HG03064 (cell line): ENCODE results near the gene PRMT7.

ENCODE experiments used
- ATAC-seq: cut with Tn5 transposase; IDR thresholded peaks from one replicate; pipeline ENCODE4 v1.9.1; 2021; ENCODE audit warnings: low read depth; ENCODE audit not compliant: unreplicated experiment

Gene PRMT7

DNA sequence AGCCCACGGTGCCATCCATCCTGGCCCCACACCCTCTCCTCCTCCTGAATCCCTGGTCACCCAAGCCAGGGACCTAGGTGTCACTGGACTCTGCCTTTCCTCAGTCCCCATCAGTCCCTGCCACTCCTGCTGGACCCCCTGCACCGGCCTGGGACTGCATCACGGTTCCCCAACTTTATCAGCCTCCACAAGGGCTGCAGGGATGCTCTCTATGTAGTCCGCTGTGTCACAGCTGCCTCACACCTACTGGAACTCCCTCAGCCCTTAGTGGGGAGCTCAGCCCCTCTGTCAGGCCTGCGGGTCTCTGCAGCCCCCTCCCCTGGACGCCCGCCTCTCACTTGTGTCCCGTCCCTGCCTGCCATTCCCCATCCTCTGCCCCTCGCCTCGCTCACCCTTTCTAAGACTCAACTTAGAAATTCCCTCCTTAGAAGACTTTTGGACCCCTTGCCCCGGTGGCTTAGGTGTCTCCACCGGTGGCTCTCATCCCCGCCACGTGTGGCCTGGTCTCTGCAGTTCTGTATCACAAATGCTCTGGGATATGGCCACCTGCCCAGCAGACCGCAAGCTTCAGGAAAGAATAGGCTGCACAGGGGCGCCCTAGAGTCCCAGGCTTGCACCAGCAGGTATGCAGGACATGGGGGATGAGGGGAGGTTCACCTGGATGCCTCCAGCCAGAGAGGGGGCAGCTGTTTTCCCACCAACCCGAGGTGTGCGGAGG, 62.9 kb downstream of the PRMT7 start:
- ATAC-seq, result no peak

DNA sequence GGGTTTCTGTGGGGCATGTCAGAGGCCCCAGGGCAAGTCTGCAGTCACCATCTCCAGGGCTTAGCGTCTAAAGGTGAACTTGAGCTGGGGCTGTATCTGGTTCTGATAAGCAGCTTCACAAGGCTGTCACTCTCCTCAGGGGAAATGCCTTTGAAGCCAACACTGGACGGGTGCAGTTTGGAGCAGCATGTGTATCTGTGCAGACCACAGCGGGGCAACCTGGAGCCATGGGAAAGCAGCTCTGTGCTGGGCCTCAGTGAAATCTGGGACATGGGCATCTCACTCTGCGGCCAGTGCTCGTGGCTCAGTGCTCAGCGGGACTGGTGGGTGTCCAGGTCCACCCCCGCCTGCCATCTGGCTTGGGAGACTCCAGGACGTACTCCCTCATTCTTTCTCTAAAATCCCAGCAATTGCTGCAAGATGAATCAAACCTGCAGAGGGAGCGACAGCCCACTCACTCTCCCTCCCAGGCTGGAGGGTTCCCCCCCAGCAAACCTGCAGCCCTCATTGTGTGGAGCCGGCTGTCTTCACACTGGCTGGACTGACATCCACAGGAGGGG, 63.5 kb downstream of the PRMT7 start:
- no peak for ATAC-seq

DNA sequence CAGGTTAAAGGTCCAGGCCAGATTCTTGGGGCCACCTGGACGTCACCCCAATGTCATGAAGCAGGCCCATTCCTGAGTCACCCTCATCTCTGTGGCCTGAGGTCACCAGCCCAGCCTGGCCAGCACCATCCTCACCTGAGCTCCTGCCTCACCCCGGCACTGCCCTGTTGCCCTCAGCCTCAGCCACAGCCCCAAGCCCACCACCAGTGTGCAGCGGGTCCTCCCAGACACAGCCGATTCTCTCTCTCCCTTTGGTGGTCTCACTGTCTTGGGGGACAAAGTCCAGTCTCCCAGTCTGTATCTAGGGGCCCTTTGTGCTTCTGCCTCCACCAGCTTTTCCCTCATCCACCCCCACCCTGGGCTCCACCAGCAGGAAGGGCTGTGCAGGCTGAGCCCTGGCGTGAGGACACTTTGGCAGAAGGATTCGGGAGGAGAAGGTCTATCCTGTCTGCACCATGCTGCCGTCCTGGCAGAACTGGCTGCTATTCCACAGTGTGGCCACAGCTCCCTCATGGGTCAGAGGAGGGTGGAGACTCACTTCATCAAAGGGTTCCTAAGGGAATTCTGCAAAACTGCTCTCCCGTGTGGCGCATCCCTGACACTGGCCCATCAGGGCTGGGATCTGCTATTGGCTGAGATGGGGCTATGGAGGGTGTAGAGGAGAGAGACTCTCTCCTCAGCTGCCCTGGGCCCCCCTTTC, 64.3 kb downstream of the PRMT7 start:
- no peak for ATAC-seq

DNA sequence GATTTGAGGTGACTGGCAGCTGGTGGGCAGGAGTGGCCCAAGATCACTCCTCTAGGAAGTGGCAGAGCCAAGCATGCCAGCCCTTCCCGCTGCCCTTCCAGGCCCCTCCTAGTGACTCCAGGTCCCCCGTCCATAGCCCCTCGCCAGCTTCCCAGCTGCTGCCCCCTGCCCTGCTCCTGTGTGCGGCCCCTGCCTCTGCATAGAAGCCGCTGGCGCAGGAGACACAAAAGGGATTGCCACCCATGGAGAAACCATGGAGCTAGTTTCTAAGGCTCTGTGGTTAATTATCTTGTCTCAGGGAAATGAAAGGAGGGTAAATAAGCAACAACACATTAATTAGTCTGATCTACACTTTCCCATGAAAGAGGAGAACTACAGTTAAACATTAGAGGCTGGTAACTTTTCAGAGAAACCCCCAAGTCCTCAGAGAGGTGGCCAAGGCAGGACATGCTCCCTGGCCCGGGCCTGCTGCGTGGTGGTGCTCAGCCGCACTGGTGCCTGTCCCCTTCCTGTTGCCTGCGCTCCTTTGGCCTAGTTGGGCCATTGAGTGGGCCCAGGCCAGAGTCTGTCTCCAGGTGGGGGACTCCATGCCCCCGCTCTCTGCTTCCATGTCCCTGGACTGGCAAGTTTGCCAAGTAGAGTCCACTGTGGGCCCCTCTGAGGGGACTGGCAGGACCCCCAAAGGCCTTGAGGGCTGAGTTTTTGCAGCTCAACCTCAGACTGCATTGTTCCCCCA, 65.2 kb downstream of the PRMT7 start:
- ATAC-seq, result no peak

DNA sequence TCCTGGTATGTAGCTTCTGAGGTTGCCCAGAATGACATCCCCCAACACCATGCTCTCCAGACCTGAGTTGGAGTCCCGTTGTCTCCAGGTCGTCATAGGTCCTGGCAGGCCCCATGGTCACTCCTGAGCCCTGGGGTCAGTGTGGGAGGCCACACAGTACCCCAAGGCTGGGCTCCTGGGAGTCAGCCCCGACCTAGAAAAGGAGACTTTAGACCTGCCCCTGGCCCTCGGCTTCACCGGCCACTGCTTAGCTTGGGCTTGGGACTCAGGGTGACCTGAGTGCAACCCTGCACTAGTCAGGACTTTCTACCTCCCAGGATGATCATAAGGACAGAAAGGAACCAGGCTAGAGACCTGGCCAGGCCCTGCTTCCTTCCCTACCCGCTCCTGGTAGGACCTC, 65.8 kb downstream of the PRMT7 start:
- no peak for ATAC-seq

DNA sequence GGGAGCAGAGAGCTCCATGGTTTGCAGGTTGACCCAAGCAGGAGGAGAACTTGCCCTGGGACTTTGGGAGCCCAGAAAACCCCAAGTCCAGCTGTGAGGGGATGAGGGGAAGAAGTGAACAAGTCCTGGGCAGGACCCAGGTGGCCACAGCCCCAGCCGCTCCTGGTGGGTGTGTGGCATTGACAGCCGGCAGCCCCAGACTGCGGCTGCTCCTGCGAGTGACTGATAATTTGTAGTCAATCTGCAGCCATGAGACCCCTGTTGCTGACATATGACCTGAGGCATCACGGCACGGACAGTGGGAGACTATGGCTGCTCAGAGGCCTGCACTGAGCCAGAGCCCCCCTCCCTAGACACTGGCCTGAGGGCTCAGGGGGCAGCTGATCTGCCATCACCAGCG, 66.4 kb downstream of the PRMT7 start:
- no peak for ATAC-seq

DNA sequence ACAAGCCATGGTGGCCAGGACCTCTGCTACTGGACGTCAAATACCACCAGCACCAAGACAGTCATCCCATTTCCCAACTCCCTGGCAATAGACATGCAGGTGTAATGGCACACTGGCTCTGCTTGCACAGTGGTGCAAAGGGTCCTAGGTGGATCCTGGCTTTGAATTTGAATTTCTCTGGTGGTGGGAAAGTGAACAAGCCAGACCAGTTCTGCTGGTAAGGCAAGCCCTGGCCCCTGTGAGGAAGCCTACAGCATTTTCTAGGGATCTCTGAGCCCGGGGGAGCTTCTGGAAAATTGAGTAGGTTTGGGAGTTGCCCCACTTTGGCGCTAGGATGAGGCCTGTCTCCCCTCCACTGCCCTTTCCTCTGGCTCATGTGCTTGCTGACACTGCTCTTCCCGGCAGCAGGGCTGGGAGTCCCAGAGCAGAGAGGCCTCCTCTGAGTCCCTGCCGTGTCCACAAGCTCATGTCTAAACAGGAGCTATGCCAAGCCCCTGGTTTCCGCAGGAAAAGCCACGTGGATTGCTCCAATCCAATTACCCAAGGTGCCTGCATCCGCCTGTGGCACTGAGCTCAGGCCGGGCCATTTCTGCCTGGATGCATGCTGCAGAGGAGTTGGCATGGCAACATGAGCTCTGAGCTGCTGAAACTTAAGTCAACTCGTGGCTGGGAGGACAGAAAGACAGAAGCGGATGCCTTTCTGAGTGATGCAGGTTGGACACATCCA, 67.0 kb downstream of the PRMT7 start:
- no peak for ATAC-seq

DNA sequence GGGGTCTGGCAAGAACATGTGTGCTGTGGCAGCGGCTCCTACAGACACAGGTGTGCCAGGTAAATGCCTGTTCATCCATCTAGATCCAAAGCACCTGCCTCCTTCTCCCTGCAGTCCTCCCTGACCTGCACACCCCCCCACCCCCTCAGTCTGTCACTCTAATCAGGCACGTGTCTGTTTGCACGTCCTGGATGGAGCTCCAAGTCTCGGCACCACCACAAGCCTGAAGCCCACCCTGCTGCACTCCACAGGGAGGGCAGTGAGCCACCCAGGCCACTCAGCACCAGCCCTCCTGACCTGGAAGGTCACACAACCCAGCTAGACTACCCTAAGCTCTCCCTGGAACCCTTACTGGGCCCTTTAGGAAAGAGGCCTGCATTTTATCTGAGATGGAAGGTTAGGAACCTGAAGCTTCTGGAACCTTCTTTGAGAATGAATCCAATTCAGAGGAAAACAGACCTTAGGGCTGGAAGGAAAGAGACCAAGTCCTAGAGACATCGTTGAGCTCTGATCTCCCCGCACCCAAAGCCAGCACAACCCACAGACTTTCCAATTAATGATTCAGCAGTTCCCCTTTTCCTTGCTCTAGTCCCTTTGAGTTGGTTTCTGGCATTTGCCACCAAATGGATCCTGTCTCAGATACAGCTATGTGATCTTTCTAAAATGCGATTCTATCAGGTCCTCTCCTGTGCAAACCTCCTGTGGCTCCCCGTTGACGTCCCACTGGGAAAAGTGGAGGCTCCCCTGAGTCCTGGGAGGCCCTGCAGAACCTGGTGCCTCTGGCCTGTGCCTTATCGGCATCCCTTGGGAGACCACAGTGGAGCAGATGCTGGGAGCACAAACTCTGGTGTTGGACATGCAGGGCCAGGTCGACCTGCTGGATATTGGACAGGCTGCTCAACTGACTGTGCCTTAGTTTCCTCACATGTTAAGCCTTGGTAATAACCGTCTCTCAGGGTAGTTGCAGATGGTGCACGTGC, 67.9 kb downstream of the PRMT7 start:
- ATAC-seq, result no peak

DNA sequence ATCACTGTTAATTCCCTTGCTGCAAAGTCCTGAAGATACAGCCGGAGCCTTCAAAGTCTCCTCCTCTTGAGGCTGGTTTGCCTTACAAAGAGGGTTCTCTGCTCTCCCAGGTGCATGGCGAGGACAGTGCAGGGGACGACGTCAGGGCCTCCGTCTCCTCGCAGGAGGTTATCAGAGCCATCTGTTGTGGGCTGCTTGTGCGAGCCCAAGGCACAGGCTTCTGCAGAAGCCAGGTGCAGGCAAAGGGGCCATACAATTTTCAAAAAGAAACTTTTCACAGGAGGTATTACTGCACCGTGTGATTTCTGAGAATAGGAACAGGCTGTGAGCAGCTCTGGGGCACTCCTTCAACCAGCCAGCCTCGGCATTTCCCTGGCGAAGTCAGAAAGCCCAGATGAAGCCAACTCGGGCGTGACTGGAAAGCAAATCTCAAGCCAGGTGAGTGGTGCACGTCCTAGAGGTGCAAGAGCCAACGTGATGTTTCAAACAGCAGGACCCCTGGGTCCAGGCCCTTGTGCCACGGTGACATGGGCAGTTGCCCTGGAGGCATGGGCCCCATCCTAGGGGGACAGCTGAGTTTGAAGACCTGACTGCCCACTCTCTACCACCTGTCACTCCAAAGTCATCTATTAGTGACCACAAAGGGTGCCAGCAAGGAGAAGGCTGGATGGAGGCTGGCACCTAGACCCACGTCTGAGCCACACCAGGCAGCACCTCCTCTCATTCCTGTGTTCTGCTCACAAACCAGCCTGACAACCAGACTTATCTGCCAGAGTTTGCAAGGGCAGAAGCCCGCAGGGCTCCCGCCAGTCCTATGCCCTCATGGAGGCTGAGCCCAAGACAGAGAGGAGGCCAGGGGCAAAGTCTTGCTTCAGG, 68.9 kb downstream of the PRMT7 start:
- ATAC-seq, result no peak

DNA sequence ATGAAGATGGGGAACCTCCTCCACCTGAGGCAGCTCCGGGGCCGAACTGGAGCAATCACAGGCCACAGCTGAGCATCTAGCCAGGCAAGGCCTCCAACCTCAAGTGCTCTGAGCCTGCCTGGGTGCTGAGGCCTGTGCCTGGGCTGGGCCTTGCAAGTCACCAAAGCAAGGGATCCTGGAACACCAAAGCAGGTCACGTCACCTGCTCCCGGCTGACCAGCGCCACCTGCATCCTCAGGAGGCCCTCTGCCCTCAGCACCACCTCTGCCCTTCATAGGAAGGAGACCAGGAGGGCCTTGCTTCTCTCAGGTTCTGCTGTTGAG, 69.5 kb downstream of the PRMT7 start:
- ATAC-seq, result no peak

DNA sequence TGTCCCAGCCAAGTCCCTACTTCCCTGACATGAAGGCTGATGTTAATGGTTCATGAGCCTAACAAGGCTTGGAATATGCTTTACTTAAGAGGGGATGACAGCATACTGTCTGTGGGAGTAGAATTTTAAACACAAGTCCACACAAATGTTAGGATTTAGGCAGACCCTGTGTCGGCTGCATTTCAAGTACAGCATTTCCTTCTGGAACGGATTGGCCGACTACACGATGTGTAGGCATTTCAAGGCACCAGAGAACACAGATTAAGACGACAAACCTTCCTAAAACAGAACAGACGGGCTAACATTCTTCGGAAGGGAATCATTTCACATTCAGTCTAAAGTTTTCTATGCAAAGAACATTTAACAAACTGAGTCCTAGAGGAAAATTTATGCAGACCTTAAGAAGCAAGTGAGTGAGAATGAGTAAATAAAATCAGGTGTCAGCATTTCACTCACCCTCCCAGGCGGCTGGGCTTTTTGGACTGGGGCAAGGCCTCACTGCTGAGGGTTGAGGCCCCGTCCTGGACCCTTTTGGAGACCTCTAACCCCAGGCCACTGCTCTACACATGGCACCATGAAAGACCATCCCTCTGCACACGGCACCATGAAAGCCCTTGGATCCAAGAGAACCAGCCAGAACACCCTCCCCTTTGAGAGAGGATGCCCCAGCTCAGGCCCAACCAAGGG, 70.0 kb downstream of the PRMT7 start:
- no peak for ATAC-seq

DNA sequence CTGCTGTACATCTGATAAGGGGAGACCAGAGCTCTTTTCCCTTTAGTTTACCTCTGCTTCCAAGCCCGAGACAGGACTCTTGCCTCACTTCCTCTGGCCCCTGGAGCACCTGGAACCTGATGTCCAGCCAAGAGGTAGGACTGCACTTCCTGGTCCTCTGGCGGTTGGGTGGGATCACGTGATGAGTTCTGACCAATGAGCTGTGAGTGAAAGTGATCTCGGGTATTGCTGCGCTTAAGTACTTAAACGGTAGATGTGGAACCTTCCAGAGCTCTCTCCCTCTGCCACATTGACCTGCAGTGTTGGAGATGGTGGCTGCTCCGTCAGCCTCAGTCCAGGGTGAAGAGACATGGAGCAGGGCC, 70.5 kb downstream of the PRMT7 start:
- no peak for ATAC-seq

DNA sequence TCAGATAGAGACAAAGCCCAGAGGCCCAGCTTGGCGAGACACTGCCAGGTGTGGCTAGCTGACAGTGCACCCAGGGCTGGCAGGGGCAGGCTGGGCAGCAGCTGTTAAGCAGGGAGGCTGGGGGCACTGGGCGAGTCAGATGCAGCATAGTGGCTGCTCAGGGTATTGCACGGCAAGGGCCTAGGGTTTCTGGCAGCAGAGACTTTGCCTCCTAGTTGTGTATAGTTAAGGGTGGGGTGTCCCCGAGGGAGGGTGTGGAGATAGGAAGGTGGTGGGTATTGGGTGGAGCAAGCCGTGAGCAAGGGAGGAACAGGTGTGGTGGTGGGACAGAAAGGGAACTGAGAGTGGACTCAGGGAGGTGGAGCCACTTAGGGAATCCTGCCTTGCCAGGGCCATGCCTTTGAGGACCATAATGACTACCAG, 71.5 kb downstream of the PRMT7 start:
- ATAC-seq, result no peak

DNA sequence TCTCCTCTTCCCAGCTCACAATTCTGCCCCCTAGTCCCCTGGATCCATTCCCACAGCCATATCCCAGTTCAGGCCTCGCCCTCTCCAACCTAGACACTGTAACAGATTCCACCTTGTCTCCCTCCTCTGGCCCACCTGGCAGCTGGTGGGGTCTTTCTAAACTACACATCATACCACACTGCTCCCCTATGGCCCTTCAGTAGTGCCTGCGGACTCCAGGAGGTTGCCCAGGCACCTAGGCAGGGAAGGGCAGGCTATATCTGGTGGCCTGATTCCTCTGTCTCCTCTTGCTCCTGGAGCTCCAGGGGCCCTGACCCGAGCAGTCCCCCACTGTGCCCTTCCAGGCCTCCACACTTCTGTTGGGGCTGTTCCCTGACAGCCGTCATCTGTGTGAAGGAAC, 73.0 kb downstream of the PRMT7 start:
- ATAC-seq, result no peak

DNA sequence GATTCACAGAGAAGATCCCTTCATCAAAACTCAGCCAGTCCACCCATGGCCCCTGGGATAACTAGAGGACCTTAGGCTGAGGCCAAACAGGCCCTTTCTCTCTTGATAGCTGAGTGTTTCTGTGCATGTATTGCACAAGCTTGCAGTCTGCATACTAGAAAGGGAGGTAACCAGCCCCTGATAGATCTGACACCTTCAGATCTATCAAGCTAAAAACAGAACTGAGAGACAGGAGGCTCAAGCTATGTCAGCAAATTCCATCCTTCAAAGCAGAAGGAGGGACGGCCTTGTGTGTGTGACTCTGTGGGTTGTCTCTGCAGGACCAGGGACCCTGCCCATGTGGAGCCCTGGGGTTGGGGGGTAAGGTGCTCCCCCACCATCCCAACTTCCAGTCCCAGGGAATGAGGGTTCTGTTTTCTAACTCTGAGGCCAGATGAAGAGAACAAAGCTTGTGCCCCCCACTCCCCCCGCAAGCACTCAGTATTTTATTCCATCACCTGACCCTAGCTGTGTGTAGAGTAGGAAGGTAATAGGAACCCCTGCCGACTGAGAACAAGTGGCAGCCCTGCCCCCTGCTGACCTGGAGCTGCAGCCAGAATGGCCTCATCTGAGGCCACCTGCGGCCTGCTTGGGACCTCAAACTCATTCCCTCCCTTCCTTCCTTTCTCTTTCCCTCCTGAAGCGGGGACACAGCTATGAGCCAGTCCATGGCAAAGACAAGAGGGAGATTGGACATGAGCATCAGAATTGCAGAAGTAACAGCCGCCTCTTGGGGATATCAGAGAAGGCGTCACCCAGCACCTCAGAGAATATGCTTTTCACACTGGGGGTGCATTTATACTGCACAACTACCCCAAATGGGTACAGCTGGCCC, 73.7 kb downstream of the PRMT7 start:
- no peak for ATAC-seq

DNA sequence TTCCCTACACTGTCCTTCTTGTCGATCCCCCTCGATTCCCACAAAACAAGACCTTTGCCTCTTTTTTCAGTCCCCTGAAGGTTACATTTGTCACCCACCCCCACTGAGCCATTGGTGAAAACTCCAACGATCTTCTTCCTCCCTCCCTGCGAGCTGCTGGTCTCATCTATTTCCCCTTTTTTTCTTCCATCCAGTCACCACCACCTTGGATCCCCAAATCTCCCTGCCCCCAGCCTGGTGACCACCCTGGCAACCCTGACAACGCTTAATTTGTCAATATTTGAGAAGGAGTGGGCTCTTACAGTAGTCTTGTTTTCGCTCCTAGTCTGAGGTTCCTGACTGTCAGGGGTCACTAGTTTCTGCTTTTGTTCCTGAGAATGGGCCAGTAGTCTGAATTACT, 74.6 kb downstream of the PRMT7 start:
- ATAC-seq, result no peak

DNA sequence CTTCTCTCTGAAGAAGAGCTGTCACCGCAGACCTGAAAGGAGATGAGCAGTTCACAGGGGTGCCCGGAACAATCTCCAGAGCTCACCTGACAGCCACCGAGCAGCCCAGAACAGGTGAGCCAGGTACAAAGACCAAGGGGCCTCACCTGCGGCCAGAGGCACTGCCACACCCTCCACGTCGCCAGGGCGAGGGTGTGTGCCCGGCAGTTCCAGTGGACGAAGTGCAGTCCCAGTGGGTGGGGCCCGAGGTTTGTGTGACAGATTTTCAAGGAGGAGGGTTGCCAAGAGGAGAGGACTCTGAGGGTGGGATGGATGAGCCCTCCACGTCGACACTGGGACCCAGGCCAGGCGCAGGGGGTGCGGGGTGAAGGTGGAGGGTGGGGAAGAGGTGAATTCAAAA, 75.8 kb downstream of the PRMT7 start:
- ATAC-seq, result no peak
